GM21390 (cell line): Measurements from ENCODE around the gene TPPP.

Source experiments
- ATAC-seq: cut with Tn5 transposase; IDR thresholded peaks from one replicate; pipeline ENCODE4 v1.9.1; 2021; ENCODE audit not compliant: unreplicated experiment

TPPP gene

GRCh38 chr5:647727-648126, 45.4 kb downstream of the TPPP start:
- no peak for ATAC-seq

GRCh38 chr5:647311-647710, 45.8 kb downstream of the TPPP start:
- no peak for ATAC-seq

GRCh38 chr5:646396-647201, 46.6 kb downstream of the TPPP start:
- ATAC-seq, result no peak

GRCh38 chr5:645421-645820, 47.7 kb downstream of the TPPP start:
- ATAC-seq, result no peak

- no peak for ATAC-seq
Observed at GRCh38 chr5:644971-645370, 48.2 kb downstream of the TPPP start.

- ATAC-seq, result no peak
Observed at GRCh38 chr5:644509-644908, 48.6 kb downstream of the TPPP start.

- ATAC-seq, result peak; percentile 70
Observed at GRCh38 chr5:643811-644271, 49.3 kb downstream of the TPPP start.

GRCh38 chr5:643351-643801, 49.8 kb downstream of the TPPP start:
- ATAC-seq, result peak; percentile 36

- no peak for ATAC-seq
Observed at GRCh38 chr5:642481-642880, 50.7 kb downstream of the TPPP start.

GRCh38 chr5:641331-641765, 51.8 kb downstream of the TPPP start:
- no peak for ATAC-seq

GRCh38 chr5:640461-641330, 52.5 kb downstream of the TPPP start:
- ATAC-seq, result no peak

GRCh38 chr5:639584-640213, 53.5 kb downstream of the TPPP start:
- ATAC-seq, result no peak

GRCh38 chr5:639253-639530, 54.0 kb downstream of the TPPP start:
- ATAC-seq, result no peak

GRCh38 chr5:638501-639252, 54.5 kb downstream of the TPPP start:
- ATAC-seq, result no peak

- no peak for ATAC-seq
Observed at GRCh38 chr5:637581-638450, 55.3 kb downstream of the TPPP start.

GRCh38 chr5:636951-637350, 56.2 kb downstream of the TPPP start:
- ATAC-seq, result no peak

GRCh38 chr5:635306-636055, 57.7 kb downstream of the TPPP start:
- ATAC-seq, result no peak

- no peak for ATAC-seq
Observed at GRCh38 chr5:634191-634590, 59.0 kb downstream of the TPPP start.

- no peak for ATAC-seq
Observed at GRCh38 chr5:633501-633955, 59.6 kb downstream of the TPPP start.
